Esophagus muscularis mucosa (tissue), 3 donors: Measurements from ENCODE around the gene EGF.

Source experiments
- EP300 ChIP-seq: sonication (generic); formaldehyde crosslinking; IDR thresholded peaks from one replicate; pipeline ENCODE4 v1.6.1; 2017; ENCODE audit warnings: antibody characterized with exemption
- TF ChIP-seq, protein P1 (sequence below), 3 experiments: fragments of 200-600 bp in 2 of 3; fragments of 450-650 bp in 1 of 3; sonication (generic) in 2 of 3; IDR thresholded peaks; one replicate each; pipeline ENCODE4 v1.5.1; 2017 to 2019; ENCODE audit warnings: antibody characterized with exemption in 3 of 3, mild to moderate bottlenecking in 2 of 3, moderate library complexity in 1 of 3

DNA sequence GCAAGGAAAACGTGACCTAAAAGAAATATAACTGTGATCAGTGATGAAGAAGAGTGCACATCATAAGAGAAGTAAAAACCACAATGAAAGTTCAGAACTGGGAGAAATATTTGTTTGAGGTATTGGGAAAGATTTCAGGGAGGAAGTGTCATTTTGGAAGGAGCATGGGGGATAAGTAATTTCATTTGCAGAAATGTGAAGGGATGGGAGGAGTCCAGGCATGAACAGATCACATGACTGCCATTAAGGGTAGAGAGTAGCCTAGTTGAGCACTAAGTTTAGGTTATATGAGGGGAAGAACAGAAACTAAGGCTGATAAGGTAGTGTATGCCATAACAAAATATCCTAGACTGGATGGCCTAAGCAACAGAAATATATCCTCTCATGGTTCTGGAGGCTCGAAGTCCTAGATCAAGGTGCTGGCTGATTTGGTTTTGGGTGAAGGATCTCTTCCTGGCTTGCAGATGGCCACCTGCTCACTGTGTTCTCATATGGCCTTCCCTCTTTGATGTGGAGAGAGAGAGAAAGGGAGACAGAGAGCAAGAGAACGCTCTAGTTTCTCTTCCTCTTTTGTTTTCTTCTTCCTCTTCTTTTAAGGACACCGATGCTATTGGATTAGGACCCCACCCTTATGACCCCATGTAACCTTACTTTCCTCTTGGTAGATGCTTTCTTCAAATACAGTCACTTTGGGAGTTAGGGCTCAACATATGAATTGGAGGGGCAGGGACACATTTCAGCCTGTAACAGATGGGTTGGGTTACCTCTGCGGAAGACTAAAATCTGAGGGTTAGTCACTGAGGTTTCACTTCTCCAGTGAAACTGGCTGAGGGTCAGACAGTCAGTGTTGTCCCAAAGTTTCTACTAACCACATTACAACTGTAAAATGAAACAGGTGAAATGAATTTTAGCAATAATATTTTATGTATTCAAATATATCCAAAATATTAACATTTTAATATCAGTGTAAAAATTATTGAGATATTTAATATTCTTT, 77.9 kb downstream of the EGF start:
- TF ChIP-seq, protein P1, sequence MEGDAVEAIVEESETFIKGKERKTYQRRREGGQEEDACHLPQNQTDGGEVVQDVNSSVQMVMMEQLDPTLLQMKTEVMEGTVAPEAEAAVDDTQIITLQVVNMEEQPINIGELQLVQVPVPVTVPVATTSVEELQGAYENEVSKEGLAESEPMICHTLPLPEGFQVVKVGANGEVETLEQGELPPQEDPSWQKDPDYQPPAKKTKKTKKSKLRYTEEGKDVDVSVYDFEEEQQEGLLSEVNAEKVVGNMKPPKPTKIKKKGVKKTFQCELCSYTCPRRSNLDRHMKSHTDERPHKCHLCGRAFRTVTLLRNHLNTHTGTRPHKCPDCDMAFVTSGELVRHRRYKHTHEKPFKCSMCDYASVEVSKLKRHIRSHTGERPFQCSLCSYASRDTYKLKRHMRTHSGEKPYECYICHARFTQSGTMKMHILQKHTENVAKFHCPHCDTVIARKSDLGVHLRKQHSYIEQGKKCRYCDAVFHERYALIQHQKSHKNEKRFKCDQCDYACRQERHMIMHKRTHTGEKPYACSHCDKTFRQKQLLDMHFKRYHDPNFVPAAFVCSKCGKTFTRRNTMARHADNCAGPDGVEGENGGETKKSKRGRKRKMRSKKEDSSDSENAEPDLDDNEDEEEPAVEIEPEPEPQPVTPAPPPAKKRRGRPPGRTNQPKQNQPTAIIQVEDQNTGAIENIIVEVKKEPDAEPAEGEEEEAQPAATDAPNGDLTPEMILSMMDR (IDR thresholded peaks at IDR 0.05) = no peak
- no peak for TF ChIP-seq EP300
